ENCODE data around the gene MED12L.

The MED12L gene

GRCh38 chr3:151283387-151283786 is 197.9 kb downstream of the MED12L start:
- no peak overlapping the region for H3K9ac ChIP-seq (ENCODE audit: low read length)
- H3K27ac ChIP-seq (ENCODE audit: low read depth, low read length, poor library complexity, severe bottlenecking), result no peak overlapping the region
- no peak overlapping the region for H3K4me2 ChIP-seq (ENCODE audit: low read length)
- H3K9me3 ChIP-seq (ENCODE audit: low read length), result no peaks in the 10 kb centered on the region
- H3K27me3 ChIP-seq (ENCODE audit: insufficient read depth, low read length), result no peaks in the 10 kb centered on the region
- H3K9me2 ChIP-seq (ENCODE audit: low read depth, low read length), result no peaks in the 10 kb centered on the region
- no peak overlapping the region for H3K4me3 ChIP-seq (ENCODE audit: low read depth, low read length, poor library complexity, severe bottlenecking)
- H3K4me1 ChIP-seq (ENCODE audit: insufficient read depth, low read length, severe bottlenecking), result peaks cover 11% of the 10 kb centered on the region
- H3K79me2 ChIP-seq (ENCODE audit: insufficient read depth, low read length), result no peaks in the 10 kb centered on the region
- no peaks in the 10 kb centered on the region for H3K36me3 ChIP-seq (ENCODE audit: insufficient read depth, low read length)
- no peaks in the 10 kb centered on the region for H4K20me1 ChIP-seq (ENCODE audit: insufficient read depth, low read length)
- no peaks in the 10 kb centered on the region for H3F3A ChIP-seq (ENCODE audit: insufficient read depth, low read length)
- no peak for TF ChIP-seq EZH2 (IDR thresholded peaks at IDR 0.05; ENCODE audit: borderline replicate concordance, low read length)
- TF ChIP-seq CTCF (IDR thresholded peaks at IDR 0.05; ENCODE audit: low read length), result no peak
- no peak overlapping the region for H2AFZ ChIP-seq (ENCODE audit: low read length)

- no peaks in the 10 kb centered on the region for H4K20me1 ChIP-seq (ENCODE audit: insufficient read depth, low read length)
- H3F3A ChIP-seq (ENCODE audit: insufficient read depth, low read length), result no peaks in the 10 kb centered on the region
- H3K9ac ChIP-seq (ENCODE audit: low read length), result no peak overlapping the region
- peaks cover 5% of the 10 kb centered on the region for H3K4me1 ChIP-seq (ENCODE audit: insufficient read depth, low read length, severe bottlenecking)
- H3K4me2 ChIP-seq (ENCODE audit: low read length), result no peak overlapping the region
- H3K27ac ChIP-seq (ENCODE audit: low read depth, low read length, poor library complexity, severe bottlenecking), result no peak overlapping the region
- H2AFZ ChIP-seq (ENCODE audit: low read length), result no peak overlapping the region
- no peaks in the 10 kb centered on the region for H3K9me2 ChIP-seq (ENCODE audit: low read depth, low read length)
- H3K36me3 ChIP-seq (ENCODE audit: insufficient read depth, low read length), result no peaks in the 10 kb centered on the region
- no peak overlapping the region for H3K4me3 ChIP-seq (ENCODE audit: low read depth, low read length, poor library complexity, severe bottlenecking)
- H3K79me2 ChIP-seq (ENCODE audit: insufficient read depth, low read length), result no peaks in the 10 kb centered on the region
- no peak for TF ChIP-seq CTCF (IDR thresholded peaks at IDR 0.05; ENCODE audit: low read length)
- no peak for TF ChIP-seq EZH2 (IDR thresholded peaks at IDR 0.05; ENCODE audit: borderline replicate concordance, low read length)
- H3K27me3 ChIP-seq (ENCODE audit: insufficient read depth, low read length), result no peaks in the 10 kb centered on the region
- H3K9me3 ChIP-seq (ENCODE audit: low read length), result no peaks in the 10 kb centered on the region
Observed at GRCh38 chr3:151283907-151284461, 198.5 kb downstream of the MED12L start.

GRCh38 chr3:151285940-151286339 is 200.5 kb downstream of the MED12L start:
- Histone ChIP-seq H3K27me3 (ENCODE audit: insufficient read depth, low read length) (no peaks in the 10 kb centered on the region), H3K36me3 (ENCODE audit: insufficient read depth, low read length) (no peaks in the 10 kb centered on the region), H3K4me1 (ENCODE audit: insufficient read depth, low read length, severe bottlenecking) (no peaks in the 10 kb centered on the region), H3K4me2 (ENCODE audit: low read length) (no peak overlapping the region), H3K9ac (ENCODE audit: low read length) (no peak overlapping the region), H3K27ac (ENCODE audit: low read depth, low read length, poor library complexity, severe bottlenecking) (no peak overlapping the region), H3K9me2 (ENCODE audit: low read depth, low read length) (no peaks in the 10 kb centered on the region), H3F3A (ENCODE audit: insufficient read depth, low read length) (no peaks in the 10 kb centered on the region), H3K9me3 (ENCODE audit: low read length) (no peaks in the 10 kb centered on the region), H3K4me3 (ENCODE audit: low read depth, low read length, poor library complexity, severe bottlenecking) (no peak overlapping the region), H2AFZ (ENCODE audit: low read length) (no peak overlapping the region), H4K20me1 (ENCODE audit: insufficient read depth, low read length) (no peaks in the 10 kb centered on the region), H3K79me2 (ENCODE audit: insufficient read depth, low read length) (no peaks in the 10 kb centered on the region)
- no peak for TF ChIP-seq CTCF (IDR thresholded peaks at IDR 0.05; ENCODE audit: low read length)
- no peak for TF ChIP-seq EZH2 (IDR thresholded peaks at IDR 0.05; ENCODE audit: borderline replicate concordance, low read length)
